Measurements from ENCODE around the gene WASF2.

WASF2 gene

DNA sequence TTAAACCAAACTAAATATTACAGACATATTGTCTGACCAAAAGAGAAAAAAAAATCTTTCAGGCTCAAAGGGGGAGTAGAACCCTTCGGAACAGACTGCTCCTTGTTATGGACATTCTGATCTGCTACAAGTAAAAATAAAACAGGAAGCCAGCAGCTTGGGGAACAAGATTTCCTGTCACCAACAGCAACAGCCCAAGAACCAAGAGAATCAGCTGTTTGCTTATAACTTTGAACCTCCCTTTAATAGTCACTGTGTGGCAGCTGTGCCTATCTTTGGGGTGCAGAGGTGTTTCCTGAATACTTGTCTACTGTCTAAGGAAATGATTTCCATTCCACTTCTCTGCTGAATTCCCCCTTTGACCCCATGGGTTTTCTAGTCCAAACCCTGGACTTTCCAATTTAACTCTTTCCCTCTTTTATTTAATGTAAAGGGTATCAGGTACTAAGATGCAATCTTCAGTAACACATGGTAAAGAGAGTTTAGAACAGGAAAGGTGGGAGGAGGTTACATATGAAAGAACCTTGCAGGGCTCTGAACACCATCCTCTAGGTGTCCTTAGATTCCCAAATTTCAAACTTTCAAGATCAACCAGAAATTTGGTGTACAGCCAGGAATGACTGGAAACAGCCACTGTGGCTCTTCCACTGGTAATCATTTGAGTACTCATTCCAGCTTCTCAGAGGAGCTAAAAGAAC lies 58.9 kb downstream of the WASF2 start:
- no peak for DNase-seq (ENCODE audit: extremely low read depth, low read depth)
- no peak overlapping the region for H3K4me3 ChIP-seq (replicated peaks; ENCODE audit: low read depth, low read length)
- TF ChIP-seq, protein P1, sequence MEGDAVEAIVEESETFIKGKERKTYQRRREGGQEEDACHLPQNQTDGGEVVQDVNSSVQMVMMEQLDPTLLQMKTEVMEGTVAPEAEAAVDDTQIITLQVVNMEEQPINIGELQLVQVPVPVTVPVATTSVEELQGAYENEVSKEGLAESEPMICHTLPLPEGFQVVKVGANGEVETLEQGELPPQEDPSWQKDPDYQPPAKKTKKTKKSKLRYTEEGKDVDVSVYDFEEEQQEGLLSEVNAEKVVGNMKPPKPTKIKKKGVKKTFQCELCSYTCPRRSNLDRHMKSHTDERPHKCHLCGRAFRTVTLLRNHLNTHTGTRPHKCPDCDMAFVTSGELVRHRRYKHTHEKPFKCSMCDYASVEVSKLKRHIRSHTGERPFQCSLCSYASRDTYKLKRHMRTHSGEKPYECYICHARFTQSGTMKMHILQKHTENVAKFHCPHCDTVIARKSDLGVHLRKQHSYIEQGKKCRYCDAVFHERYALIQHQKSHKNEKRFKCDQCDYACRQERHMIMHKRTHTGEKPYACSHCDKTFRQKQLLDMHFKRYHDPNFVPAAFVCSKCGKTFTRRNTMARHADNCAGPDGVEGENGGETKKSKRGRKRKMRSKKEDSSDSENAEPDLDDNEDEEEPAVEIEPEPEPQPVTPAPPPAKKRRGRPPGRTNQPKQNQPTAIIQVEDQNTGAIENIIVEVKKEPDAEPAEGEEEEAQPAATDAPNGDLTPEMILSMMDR (IDR thresholded peaks at IDR 0.05; ENCODE audit: low read depth, low read length, missing control alignments), result no peak

DNA sequence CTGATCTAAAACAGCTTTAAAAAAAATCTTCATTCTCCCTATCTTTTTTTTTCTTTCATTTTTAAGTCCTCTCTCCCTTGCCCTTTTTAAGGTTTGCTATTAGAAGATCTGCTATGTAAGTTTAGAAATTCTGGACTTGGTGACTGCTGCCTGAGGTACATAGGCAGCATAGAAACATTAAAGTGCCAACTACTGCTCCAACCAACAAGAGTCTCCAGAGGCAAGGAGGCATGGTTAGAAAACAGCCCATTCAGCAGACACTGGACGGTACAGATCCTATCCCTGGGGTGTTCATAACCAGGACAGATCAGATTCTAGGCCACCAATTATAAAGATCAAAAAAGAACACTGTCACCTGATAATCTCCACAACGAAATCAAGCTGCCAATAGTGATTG lies 60.9 kb downstream of the WASF2 start:
- TF ChIP-seq, protein P1 (IDR thresholded peaks at IDR 0.05; ENCODE audit: low read depth, low read length, missing control alignments), result no peak
- H3K4me3 ChIP-seq (replicated peaks; ENCODE audit: low read depth, low read length), result no peak overlapping the region
- DNase-seq (ENCODE audit: extremely low read depth, low read depth), result no peak

DNA sequence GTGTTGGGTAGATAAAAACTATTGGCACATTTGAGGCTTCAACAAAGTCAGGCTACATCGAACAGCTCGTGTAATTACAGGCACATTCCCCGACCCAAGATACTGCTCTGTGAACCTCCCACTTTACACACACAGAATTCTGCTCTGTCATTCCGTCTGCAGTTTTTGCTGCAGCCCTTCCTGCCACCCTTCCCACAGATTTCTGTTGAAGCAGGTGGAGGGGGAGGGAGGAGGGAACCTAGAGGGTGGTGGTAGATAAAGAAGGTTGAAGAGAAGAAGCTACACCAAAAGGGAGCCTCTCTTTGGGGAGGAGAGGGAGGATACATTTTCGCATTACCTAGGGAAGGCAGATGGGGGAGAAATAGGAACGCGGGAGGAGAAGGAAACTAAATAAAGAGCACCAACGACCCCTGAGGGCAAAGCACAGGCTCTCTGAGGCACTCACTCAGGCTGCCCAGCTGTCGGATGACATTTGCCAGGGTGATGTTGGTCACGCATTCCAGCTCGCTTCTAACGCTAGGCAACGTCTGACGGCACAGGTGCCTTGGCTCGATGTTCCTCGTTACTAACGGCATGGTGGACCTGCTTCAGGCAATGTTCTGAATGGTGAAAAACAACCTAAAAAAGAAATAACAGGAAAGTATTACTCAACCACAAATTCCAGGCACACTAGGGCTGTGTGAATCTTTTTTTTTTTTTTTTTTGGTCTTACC lies 61.5 kb downstream of the WASF2 start:
- no peak overlapping the region for H3K4me3 ChIP-seq (replicated peaks; ENCODE audit: low read depth, low read length)
- TF ChIP-seq, protein P1 (IDR thresholded peaks at IDR 0.05; ENCODE audit: low read depth, low read length, missing control alignments), result no peak
- DNase-seq (ENCODE audit: extremely low read depth, low read depth), result no peak

DNA sequence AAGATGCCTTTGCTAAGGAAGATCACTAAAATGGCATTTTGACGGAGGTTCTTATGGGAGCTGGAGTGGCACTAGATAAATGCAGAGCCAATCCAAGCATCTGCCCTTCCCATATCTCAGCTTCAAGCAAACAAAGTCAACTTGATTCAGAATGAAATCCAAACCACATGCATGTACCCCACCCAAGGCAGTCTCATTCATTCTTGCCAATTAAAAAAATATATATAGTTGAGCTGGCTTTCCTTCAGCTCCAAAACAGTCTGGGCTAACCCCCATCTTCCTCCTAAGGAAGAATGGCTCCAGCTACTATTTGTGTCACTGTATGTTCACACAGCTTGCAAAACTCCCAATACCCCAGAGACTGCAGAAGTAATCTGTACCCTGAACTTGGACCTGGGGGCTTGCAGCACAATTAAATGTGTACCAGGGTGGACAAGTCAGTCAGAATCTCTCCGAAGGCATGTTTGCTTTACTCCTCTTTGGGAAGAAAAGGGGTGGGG lies 62.1 kb downstream of the WASF2 start:
- TF ChIP-seq, protein P1 (IDR thresholded peaks at IDR 0.05; ENCODE audit: low read depth, low read length, missing control alignments), result no peak
- DNase-seq (ENCODE audit: extremely low read depth, low read depth), result no peak
- no peak overlapping the region for H3K4me3 ChIP-seq (replicated peaks; ENCODE audit: low read depth, low read length)

DNA sequence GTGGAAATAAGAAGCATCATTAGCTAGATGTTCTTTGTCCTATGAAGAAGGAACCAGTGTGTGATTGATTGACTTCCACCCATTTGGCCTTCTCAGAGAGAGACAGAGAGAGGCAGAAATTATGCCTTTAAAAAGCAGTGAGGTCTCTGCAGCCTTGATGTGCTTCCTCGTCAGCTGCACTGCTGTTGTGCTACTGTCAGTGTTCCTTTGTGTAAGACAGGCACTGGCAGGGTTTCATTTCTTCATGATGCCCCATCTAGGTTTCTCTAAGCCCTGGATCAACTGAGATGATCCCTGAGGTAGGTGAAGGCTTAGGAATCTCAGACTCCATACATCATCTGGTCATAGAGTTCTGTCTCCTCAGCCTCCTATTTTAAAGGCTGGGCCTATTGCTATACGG lies 62.6 kb downstream of the WASF2 start:
- TF ChIP-seq, protein P1 (IDR thresholded peaks at IDR 0.05; ENCODE audit: low read depth, low read length, missing control alignments), result no peak
- no peak overlapping the region for H3K4me3 ChIP-seq (replicated peaks; ENCODE audit: low read depth, low read length)
- DNase-seq (ENCODE audit: extremely low read depth, low read depth), result no peak

DNA sequence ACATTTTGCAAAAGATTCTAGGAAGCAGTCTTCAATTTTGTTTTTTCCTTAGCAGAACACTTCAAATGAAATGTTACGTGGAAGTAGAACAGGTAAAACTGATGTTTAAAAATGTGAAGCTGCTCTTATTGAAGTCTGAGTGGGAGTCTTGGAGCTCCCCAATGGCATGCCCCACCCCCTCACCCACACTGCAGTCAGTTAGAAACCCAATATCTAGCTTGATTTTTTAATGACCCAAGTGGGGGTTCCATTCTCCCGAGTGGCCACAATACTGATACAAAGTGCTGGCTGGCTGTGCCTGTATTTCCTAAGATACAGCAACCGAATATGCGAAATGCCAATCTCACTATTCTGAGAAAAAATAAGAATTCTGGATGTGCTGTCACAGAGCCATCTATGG lies 66.3 kb downstream of the WASF2 start:
- H3K4me3 ChIP-seq (replicated peaks; ENCODE audit: low read depth, low read length), result no peak overlapping the region
- no peak for DNase-seq (ENCODE audit: extremely low read depth, low read depth)
- TF ChIP-seq, protein P1 (IDR thresholded peaks at IDR 0.05; ENCODE audit: low read depth, low read length, missing control alignments), result no peak
